A549 treated with AZD9567 at 1 μM for 4 hours (cell line): Measurements from ENCODE around the gene GOLGA8Q. TPM values are rescaled to one million over a fixed set of nuclear protein-coding genes. Genes with fewer than 3 reads are reported as not detected.

Experiments used
- total RNA-seq: library from RNA; stranded (reverse); fragments of 200-300 nt; extraction: Qiagen RNA extraction; gene quantifications from 5 replicates; pipeline ENCODE4 v1.2.3, GENCODE V29; 2022; ENCODE audit not compliant: insufficient read depth

GOLGA8Q gene, protein sequence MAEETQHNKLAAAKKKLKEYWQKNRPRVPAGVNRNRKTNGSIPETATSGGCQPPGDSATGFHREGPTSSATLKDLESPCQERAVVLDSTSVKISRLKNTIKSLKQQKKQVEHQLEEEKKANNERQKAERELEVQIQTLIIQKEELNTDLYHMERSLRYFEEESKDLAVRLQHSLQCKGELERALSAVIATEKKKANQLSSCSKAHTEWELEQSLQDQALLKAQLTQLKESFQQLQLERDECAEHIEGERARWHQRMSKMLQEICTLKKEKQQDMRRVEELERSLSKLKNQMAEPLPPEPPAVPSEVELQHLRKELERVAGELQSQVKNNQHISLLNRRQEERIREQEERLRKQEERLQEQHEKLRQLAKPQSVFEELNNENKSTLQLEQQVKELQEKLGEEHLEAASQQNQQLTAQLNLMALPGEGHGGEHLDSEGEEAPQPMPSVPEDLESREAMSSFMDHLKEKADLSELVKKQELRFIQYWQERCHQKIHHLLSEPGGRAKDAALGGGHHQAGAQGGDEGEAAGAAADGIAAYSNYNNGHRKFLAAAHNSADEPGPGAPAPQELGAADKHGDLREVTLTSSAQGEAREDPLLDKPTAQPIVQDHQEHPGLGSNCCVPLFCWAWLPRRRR
- total RNA-seq: 0.13 to 0.28 TPM (median 0.15 TPM) in 3 of 5 replicates, not detected in the others

DNA sequence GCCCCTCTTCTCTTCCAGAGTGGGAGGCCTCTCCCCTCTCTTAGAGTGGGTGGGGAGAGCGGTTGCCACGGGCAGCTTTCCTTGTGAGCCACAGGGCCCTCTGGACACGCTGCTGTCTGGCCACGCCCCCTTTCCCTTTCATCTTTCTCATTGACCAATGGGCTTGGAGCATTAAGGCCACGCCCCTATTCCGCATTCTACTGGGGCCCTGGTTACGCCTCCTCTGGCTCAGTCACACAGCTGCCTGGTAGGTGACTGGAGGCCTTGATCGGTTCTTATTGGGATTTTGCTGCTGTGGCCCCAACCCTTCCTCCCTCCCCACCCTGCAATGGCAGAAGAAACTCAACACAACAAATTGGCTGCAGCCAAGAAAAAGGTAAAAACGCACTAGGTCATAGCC, at the start of gene GOLGA8Q:
Gene GOLGA8Q, plus strand, starts transcription at position 301 of the 400 bp plus-strand sequence. Its CDS starts 28 bp downstream, at position 329.

DNA sequence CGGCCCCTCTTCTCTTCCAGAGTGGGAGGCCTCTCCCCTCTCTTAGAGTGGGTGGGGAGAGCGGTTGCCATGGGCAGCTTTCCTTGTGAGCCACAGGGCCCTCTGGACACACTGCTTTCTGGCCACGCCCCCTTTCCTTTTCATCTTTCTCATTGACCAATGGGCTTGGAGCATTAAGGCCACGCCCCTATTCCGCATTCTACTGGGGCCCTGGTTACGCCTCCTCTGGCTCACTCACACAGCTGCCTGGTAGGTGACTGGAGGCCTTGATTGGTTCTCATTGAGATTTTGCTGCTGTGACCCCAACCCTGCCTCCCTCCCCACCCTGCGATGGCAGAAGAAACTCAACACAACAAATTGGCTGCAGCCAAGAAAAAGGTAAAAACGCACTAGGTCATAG, 51.9 kb downstream of the GOLGA8Q start, which contains the start of gene GOLGA8H:
Gene GOLGA8H, plus strand, starts transcription at position 233 of the 400 bp plus-strand sequence. Its CDS starts 98 bp downstream, at position 331.

Other genes starting within 250 kb of the GOLGA8Q start
- gene CHRFAM7A, start 158.5 kb upstream of the GOLGA8Q start, total RNA-seq: 5.7 to 11.8 TPM (median 7.3 TPM) in 5 replicates
- 0.15 to 0.41 TPM (median 0.31 TPM) in 4 of 5 replicates, not detected in the other for gene GOLGA8R, start 137.8 kb upstream of the GOLGA8Q start, total RNA-seq
- gene GOLGA8H, start 52.0 kb downstream of the GOLGA8Q start, total RNA-seq: 1.7 to 4.4 TPM (median 3.2 TPM) in 5 replicates